Neuronal stem cell (in vitro differentiated cells): ENCODE measurements around the gene ZNFX1.

Experiments used
- DNase-seq: peaks from one replicate; pipeline ENCODE4 v3.0.0-alpha.2; 2013; ENCODE audit warnings: low spot score
- H2AFZ ChIP-seq: one replicate; pipeline ENCODE4 v1.6.1; 2013; ENCODE audit warnings: mild to moderate bottlenecking, low read length, inconsistent platforms
- H2AK5ac ChIP-seq: 2 replicates; pipeline ENCODE4 v1.6.1; 2013; ENCODE audit warnings: low read depth, mild to moderate bottlenecking, inconsistent platforms, low read length, moderate library complexity, mixed read lengths
- H2BK120ac ChIP-seq: 2 replicates; pipeline ENCODE4 v1.6.1; 2013; ENCODE audit warnings: low read depth, mild to moderate bottlenecking, inconsistent platforms, low read length, moderate library complexity, mixed read lengths
- H2BK12ac ChIP-seq: one replicate; pipeline ENCODE4 v1.6.1; 2013; ENCODE audit warnings: low read length, inconsistent platforms
- H2BK15ac ChIP-seq: 2 replicates; pipeline ENCODE4 v1.6.1; 2013; ENCODE audit warnings: mild to moderate bottlenecking, low read length, inconsistent platforms, mixed read lengths
- H2BK5ac ChIP-seq: one replicate; pipeline ENCODE4 v1.6.1; 2013; ENCODE audit warnings: inconsistent platforms, mild to moderate bottlenecking, low read length, moderate library complexity
- H3K14ac ChIP-seq: one replicate; pipeline ENCODE4 v1.6.1; 2013; ENCODE audit warnings: low read length, inconsistent platforms
- H3K18ac ChIP-seq: 2 replicates; pipeline ENCODE4 v1.6.1; 2013; ENCODE audit warnings: low read length, inconsistent platforms
- H3K23ac ChIP-seq: 2 replicates; pipeline ENCODE4 v1.6.1; 2013; ENCODE audit warnings: low read depth, mild to moderate bottlenecking, mixed read lengths, low read length, inconsistent platforms; ENCODE audit not compliant: poor library complexity
- H3K27ac ChIP-seq: replicated peaks from 3 replicates; pipeline ENCODE4 v1.5.1; 2013; ENCODE audit warnings: low read length, inconsistent platforms
- H3K27me3 ChIP-seq, 3 experiments: 2 replicates each; pipeline ENCODE4 v1.6.1; 2013; ENCODE audit warnings: low read length in 3 of 3, mild to moderate bottlenecking in 2 of 3, inconsistent platforms in 1 of 3, low read depth in 1 of 3, mixed read lengths in 1 of 3, moderate library complexity in 1 of 3; ENCODE audit not compliant: control insufficient read depth in 3 of 3, insufficient read depth in 3 of 3
- H3K36me3 ChIP-seq, 2 donors: replicated peaks in 1 of 2; 2 replicates each; pipeline ENCODE4 v1.6.1; 2013; ENCODE audit warnings: low read length in 2 of 2; ENCODE audit not compliant: control insufficient read depth in 2 of 2, insufficient read depth in 2 of 2
- H3K4ac ChIP-seq: 2 replicates; pipeline ENCODE4 v1.6.1; 2013; ENCODE audit warnings: inconsistent platforms, mild to moderate bottlenecking, low read length, moderate library complexity
- H3K4me1 ChIP-seq, 2 donors: 1 replicate in 1 of 2; 2 replicates in 1 of 2; pipeline ENCODE4 v1.6.1; 2013; ENCODE audit warnings: low read length in 2 of 2, low read depth in 1 of 2; ENCODE audit not compliant: control insufficient read depth in 2 of 2, insufficient read depth in 1 of 2
- H3K4me2 ChIP-seq: one replicate; pipeline ENCODE4 v1.6.1; 2013; ENCODE audit warnings: mild to moderate bottlenecking, low read length, inconsistent platforms; ENCODE audit not compliant: insufficient read depth, poor library complexity, severe bottlenecking
- H3K4me3 ChIP-seq, 2 donors: 2 replicates each; pipeline ENCODE4 v1.5.1; 2013; ENCODE audit warnings: low read length in 2 of 2, mild to moderate bottlenecking in 2 of 2, inconsistent platforms in 1 of 2, moderate library complexity in 1 of 2
- H3K79me1 ChIP-seq: one replicate; pipeline ENCODE4 v1.6.1; 2013; ENCODE audit warnings: low read depth, mild to moderate bottlenecking, inconsistent platforms, low read length, moderate library complexity
- H3K9ac ChIP-seq: one replicate; pipeline ENCODE4 v1.6.1; 2013; ENCODE audit warnings: mild to moderate bottlenecking, low read depth, low read length, inconsistent platforms; ENCODE audit not compliant: poor library complexity
- H3K9me3 ChIP-seq, 2 donors: replicated peaks in 1 of 2; 2 replicates each; pipeline versions ENCODE3 to v1.6.1; 2013; ENCODE audit warnings: low read length in 2 of 2, mild to moderate bottlenecking in 2 of 2, inconsistent platforms in 1 of 2, low read depth in 1 of 2, mixed read lengths in 1 of 2, moderate library complexity in 1 of 2; ENCODE audit not compliant: control insufficient read depth in 2 of 2, insufficient read depth in 1 of 2
- H4K8ac ChIP-seq: one replicate; pipeline ENCODE4 v1.6.1; 2013; ENCODE audit warnings: low read depth, mild to moderate bottlenecking, inconsistent platforms, low read length, moderate library complexity
- H4K91ac ChIP-seq: one replicate; pipeline ENCODE4 v1.6.1; 2013; ENCODE audit warnings: low read length, low read depth, mild to moderate bottlenecking, inconsistent platforms; ENCODE audit not compliant: poor library complexity
- WGBS, 2 donors: extraction: QIAGEN DNeasy Blood & Tissue Kit; methylation state at CpG; one replicate each; pipeline ENCODE4 v1.1.7; 2013; ENCODE audit warnings: missing lambda C conversion rate in 2 of 2, mixed read lengths in 1 of 2; ENCODE audit not compliant: insufficient read length in 2 of 2, insufficient replicate concordance in 1 of 2; ENCODE audit errors: extremely low coverage in 2 of 2; 5-methylcytosine and 5-hydroxymethylcytosine counted together

ZNFX1 gene

DNA sequence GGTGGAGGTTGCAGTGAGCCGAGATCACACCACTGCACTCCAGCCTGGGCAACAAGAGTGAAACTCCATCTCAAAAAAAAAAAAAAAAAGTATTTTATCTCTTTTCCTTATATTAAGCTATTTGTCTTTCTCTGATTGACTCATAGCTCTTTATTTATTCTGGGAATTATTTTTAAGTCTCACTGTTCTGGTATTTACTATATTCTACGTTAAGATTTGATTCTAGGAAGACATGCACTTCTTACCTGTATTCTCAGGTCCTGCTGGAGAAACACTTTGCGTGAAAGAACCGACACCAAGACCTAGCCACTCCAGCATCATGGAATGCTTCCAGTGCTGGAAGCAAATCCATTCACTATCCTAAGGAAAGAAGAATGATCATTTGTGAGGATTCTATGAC lies 17.6 kb downstream of the ZNFX1 start:
- Histone ChIP-seq H3K9ac (no peak overlapping the region), H4K91ac (no peak overlapping the region), H4K8ac (no peak overlapping the region), H2AK5ac (no peak overlapping the region), H3K14ac (no peak overlapping the region), H2AFZ (no peak overlapping the region), H2BK15ac (no peak overlapping the region), H3K4me1 (no peaks in the 10 kb centered on the region), H3K4me3 (no peak overlapping the region), H3K4me2 (no peak overlapping the region), H3K27me3 (no peaks in the 10 kb centered on the region), H3K23ac (no peak overlapping the region), H3K79me1 (no peaks in the 10 kb centered on the region), H3K4ac (no peak overlapping the region), H3K9me3 (peaks cover 0 to 3% of the 10 kb centered on the region in 2 donors), H2BK120ac (no peak overlapping the region), H3K36me3 (peaks cover 31 to 93% of the 10 kb centered on the region in 2 donors), H2BK5ac (no peak overlapping the region), H3K18ac (no peak overlapping the region), H3K27ac (no peak overlapping the region), H2BK12ac (no peak overlapping the region)
- no peak for DNase-seq
- WGBS, 2 donors = no CpG with 5 or more reads among the region's 4 CpGs

DNA sequence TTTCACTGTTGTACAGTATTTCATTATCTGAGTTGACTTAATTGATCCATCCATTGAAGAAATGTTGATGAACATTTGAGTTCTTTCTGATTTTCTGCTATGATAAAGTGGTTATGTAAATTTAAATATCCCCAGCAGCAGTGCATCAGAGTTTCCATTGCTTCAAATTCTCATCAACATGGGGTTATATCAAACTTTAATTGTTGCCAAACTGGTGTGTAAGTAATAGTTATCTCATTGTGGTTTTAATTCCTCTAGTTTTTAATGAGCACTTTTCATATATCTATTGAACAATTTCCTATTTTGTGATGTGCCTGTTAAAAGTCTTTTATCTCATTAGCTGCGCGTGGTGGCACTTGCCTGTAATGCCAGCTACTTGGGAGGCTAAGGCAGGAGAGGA lies 18.1 kb downstream of the ZNFX1 start:
- no peak overlapping the region for H3K4me2 ChIP-seq
- no peak overlapping the region for H3K18ac ChIP-seq
- no peaks in the 10 kb centered on the region for H3K79me1 ChIP-seq
- H2AK5ac ChIP-seq = no peak overlapping the region
- H3K4me3 ChIP-seq = no peak overlapping the region
- no peak overlapping the region for H2AFZ ChIP-seq
- no peak overlapping the region for H4K8ac ChIP-seq
- H3K9ac ChIP-seq = no peak overlapping the region
- no peak overlapping the region for H3K23ac ChIP-seq
- no peak overlapping the region for H3K14ac ChIP-seq
- peaks cover 0 to 3% of the 10 kb centered on the region in 2 donors for H3K9me3 ChIP-seq
- no peaks in the 10 kb centered on the region for H3K27me3 ChIP-seq
- no peak overlapping the region for H3K4ac ChIP-seq
- no peak overlapping the region for H2BK12ac ChIP-seq
- H2BK15ac ChIP-seq = no peak overlapping the region
- no peak for DNase-seq
- no peaks in the 10 kb centered on the region for H3K4me1 ChIP-seq
- H3K36me3 ChIP-seq = peaks cover 29 to 93% of the 10 kb centered on the region in 2 donors
- H2BK5ac ChIP-seq = no peak overlapping the region
- H3K27ac ChIP-seq = no peak overlapping the region
- no CpG with 5 or more reads among the region's 2 CpGs for WGBS, 2 donors
- H4K91ac ChIP-seq = no peak overlapping the region
- no peak overlapping the region for H2BK120ac ChIP-seq

DNA sequence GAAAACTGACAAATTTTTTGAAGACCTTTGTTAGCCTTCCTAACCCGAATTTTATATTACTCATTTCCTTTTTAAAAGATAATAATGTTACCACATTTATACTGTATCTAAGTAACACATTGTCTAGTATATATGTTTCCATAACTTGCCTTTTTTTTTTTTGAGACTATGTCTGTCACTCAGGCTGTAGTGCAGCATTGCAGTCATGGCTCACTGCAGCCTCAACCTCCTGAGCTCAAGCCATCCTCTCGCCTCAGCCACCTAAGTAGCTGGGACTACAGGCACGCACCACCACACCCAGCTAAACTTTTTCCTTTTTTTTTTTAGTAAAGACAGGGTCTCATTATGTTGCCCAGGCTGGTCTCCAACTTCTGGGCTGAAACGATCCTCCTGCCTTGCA lies 18.6 kb downstream of the ZNFX1 start:
- Histone ChIP-seq H3K4me3 (no peak overlapping the region), H3K4me2 (no peak overlapping the region), H3K36me3 (peaks cover 24 to 93% of the 10 kb centered on the region in 2 donors), H2BK12ac (no peak overlapping the region), H3K4ac (no peak overlapping the region), H3K23ac (no peak overlapping the region), H3K9ac (no peak overlapping the region), H3K18ac (no peak overlapping the region), H2BK120ac (no peak overlapping the region), H2AFZ (no peak overlapping the region), H3K27ac (no peak overlapping the region), H3K79me1 (no peaks in the 10 kb centered on the region), H3K14ac (no peak overlapping the region), H3K4me1 (no peaks in the 10 kb centered on the region), H2BK5ac (no peak overlapping the region), H3K9me3 (peaks cover 0 to 3% of the 10 kb centered on the region in 2 donors), H3K27me3 (no peaks in the 10 kb centered on the region), H2AK5ac (no peak overlapping the region), H4K8ac (no peak overlapping the region), H4K91ac (no peak overlapping the region), H2BK15ac (no peak overlapping the region)
- WGBS, 2 donors = no CpG with 5 or more reads among the region's 4 CpGs
- DNase-seq = no peak

DNA sequence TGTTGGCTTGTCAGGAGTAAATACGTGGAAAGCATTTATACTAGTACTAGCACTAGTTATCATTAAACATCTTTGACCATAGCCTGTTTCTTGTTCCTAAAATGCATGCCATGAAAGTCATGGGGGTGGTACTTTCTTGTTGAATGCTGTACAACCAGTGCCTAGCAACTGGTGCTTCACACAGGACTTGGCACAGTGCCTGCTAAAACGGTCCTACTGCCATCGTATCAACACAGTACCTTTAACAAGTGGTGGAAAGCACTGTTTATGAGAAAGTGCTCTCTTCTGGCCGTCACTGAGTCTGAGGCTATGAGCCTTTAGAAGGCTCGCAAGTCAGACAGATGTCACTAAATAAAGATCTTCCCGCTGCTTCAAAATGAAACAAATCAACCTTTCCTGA lies 21.6 kb downstream of the ZNFX1 start:
- H3K79me1 ChIP-seq = no peaks in the 10 kb centered on the region
- no peak overlapping the region for H3K4me3 ChIP-seq
- no peak overlapping the region for H2BK12ac ChIP-seq
- H3K14ac ChIP-seq = no peak overlapping the region
- no peak overlapping the region for H3K4ac ChIP-seq
- H2BK5ac ChIP-seq = no peak overlapping the region
- no peak for DNase-seq
- no peak overlapping the region for H3K4me2 ChIP-seq
- no peak overlapping the region for H4K91ac ChIP-seq
- H4K8ac ChIP-seq = no peak overlapping the region
- H3K27me3 ChIP-seq = no peaks in the 10 kb centered on the region
- no peak overlapping the region for H3K27ac ChIP-seq
- H3K23ac ChIP-seq = no peak overlapping the region
- no peak overlapping the region for H2AFZ ChIP-seq
- no peak overlapping the region for H3K9ac ChIP-seq
- no peak overlapping the region for H2AK5ac ChIP-seq
- WGBS, 2 donors = no CpG with 5 or more reads among the region's 6 CpGs
- H3K4me1 ChIP-seq = no peaks in the 10 kb centered on the region
- no peak overlapping the region for H3K18ac ChIP-seq
- no peak overlapping the region for H2BK120ac ChIP-seq
- peaks cover 30 to 94% of the 10 kb centered on the region in 2 donors for H3K36me3 ChIP-seq
- peaks cover 0 to 2% of the 10 kb centered on the region in 2 donors for H3K9me3 ChIP-seq
- H2BK15ac ChIP-seq = no peak overlapping the region
